ENCODE data around the gene CCN2.

Gene CCN2

GRCh38 chr6:131979515-131980337 is 28.6 kb upstream of the CCN2 start:
- TF ChIP-seq CTCF (IDR thresholded peaks at IDR 0.05; ENCODE audit: insufficient read depth, low read depth, low read length, missing control alignments): no peak
- H3K4me3 ChIP-seq (ENCODE audit: low read length): no peak overlapping the region
- DNase-seq (ENCODE audit: low read depth): peak; percentile 34

- no peak for TF ChIP-seq CTCF (IDR thresholded peaks at IDR 0.05; ENCODE audit: insufficient read depth, low read depth, low read length, missing control alignments)
- DNase-seq (ENCODE audit: low read depth): no peak
- H3K4me3 ChIP-seq (ENCODE audit: low read length): no peak overlapping the region
Observed at GRCh38 chr6:131978522-131978921, 27.4 kb upstream of the CCN2 start.

GRCh38 chr6:131976545-131977061 is 25.4 kb upstream of the CCN2 start:
- no peak for TF ChIP-seq CTCF (IDR thresholded peaks at IDR 0.05; ENCODE audit: insufficient read depth, low read depth, low read length, missing control alignments)
- no peak overlapping the region for H3K4me3 ChIP-seq (ENCODE audit: low read length)
- no peak for DNase-seq (ENCODE audit: low read depth)

GRCh38 chr6:131972741-131973140 is 21.6 kb upstream of the CCN2 start:
- no peak for TF ChIP-seq CTCF (IDR thresholded peaks at IDR 0.05; ENCODE audit: insufficient read depth, low read depth, low read length, missing control alignments)
- no peak overlapping the region for H3K4me3 ChIP-seq (ENCODE audit: low read length)
- DNase-seq (ENCODE audit: low read depth): no peak

GRCh38 chr6:131970076-131970859 is 19.1 kb upstream of the CCN2 start:
- H3K4me3 ChIP-seq (ENCODE audit: low read length): no peak overlapping the region
- TF ChIP-seq CTCF (IDR thresholded peaks at IDR 0.05; ENCODE audit: insufficient read depth, low read depth, low read length, missing control alignments): no peak

GRCh38 chr6:131968656-131969055 is 17.5 kb upstream of the CCN2 start:
- no peak for DNase-seq (ENCODE audit: low read depth)
- no peak for TF ChIP-seq CTCF (IDR thresholded peaks at IDR 0.05; ENCODE audit: insufficient read depth, low read depth, low read length, missing control alignments)

More at GRCh38 chr6:131970076-131970859, 19.1 kb upstream of the CCN2 start:
- no peak for DNase-seq (ENCODE audit: low read depth)

More at GRCh38 chr6:131968656-131969055, 17.5 kb upstream of the CCN2 start:
- no peak overlapping the region for H3K4me3 ChIP-seq (ENCODE audit: low read length)

All from epithelial cell of esophagus (primary cell).